Cardiac muscle cell (in vitro differentiated cells and primary cell): ENCODE data around the gene CPNE5. TPM values are rescaled to one million over a fixed set of nuclear protein-coding genes. Genes with fewer than 3 reads are reported as not detected.
A peak's percentile ranks its signal among the peaks of the same experiment; 100 is the strongest.

Source experiments
- DNase-seq, 2 donors: peaks; one replicate each; pipeline versions ENCODE4 v3.0.0 to v3.0.0-alpha.2; 2010 to 2017; ENCODE audit warnings: low read depth in 1 of 2, low spot score in 1 of 2
- H3K27ac ChIP-seq: fragments of 200-600 bp; sonication (generic); 2 replicates; pipeline ENCODE4 v1.5.1; 2016
- H3K27me3 ChIP-seq: fragments of 200-600 bp; sonication (generic); 2 replicates; pipeline ENCODE4 v1.6.0; 2016; ENCODE audit warnings: control low read depth
- H3K36me3 ChIP-seq: fragments of 200-600 bp; sonication (generic); 2 replicates; pipeline ENCODE4 v1.5.1; 2016; ENCODE audit warnings: control low read depth
- H3K4me1 ChIP-seq: fragments of 200-600 bp; sonication (generic); 2 replicates; pipeline ENCODE4 v1.8.1; 2017; ENCODE audit warnings: low read depth, mild to moderate bottlenecking, mixed run types
- H3K4me3 ChIP-seq: fragments of 200-600 bp; sonication (generic); 2 replicates; pipeline ENCODE4 v1.5.1; 2016; ENCODE audit warnings: mild to moderate bottlenecking
- H3K9me3 ChIP-seq: fragments of 200-600 bp; sonication (generic); 2 replicates; pipeline ENCODE4 v1.5.1; 2017; ENCODE audit warnings: low read depth, mild to moderate bottlenecking, control low read depth
- polyA plus RNA-seq: library from polyadenylated mRNA; unstranded; fragments of >200 nt; fragmentation: Nextera tagmentation; extraction: Ambion mirVana; gene quantifications from 2 replicates; pipeline ENCODE4 v1.2.1, GENCODE V29; 2016
- total RNA-seq: library from RNA; depleted of rRNA; stranded (reverse); fragments of >200 nt; gene quantifications from 2 replicates; pipeline ENCODE4 v1.2.3, GENCODE V29; 2016
- TF ChIP-seq, protein P1 (sequence below): IDR thresholded peaks from 2 replicates; pipeline ENCODE4 v1.5.1; 2012; ENCODE audit warnings: low read depth, mild to moderate bottlenecking, low read length

Gene CPNE5
- total and polyA plus RNA-seq, 2 experiments from 2014 or later: 51.6 to 52.1 TPM

DNA sequence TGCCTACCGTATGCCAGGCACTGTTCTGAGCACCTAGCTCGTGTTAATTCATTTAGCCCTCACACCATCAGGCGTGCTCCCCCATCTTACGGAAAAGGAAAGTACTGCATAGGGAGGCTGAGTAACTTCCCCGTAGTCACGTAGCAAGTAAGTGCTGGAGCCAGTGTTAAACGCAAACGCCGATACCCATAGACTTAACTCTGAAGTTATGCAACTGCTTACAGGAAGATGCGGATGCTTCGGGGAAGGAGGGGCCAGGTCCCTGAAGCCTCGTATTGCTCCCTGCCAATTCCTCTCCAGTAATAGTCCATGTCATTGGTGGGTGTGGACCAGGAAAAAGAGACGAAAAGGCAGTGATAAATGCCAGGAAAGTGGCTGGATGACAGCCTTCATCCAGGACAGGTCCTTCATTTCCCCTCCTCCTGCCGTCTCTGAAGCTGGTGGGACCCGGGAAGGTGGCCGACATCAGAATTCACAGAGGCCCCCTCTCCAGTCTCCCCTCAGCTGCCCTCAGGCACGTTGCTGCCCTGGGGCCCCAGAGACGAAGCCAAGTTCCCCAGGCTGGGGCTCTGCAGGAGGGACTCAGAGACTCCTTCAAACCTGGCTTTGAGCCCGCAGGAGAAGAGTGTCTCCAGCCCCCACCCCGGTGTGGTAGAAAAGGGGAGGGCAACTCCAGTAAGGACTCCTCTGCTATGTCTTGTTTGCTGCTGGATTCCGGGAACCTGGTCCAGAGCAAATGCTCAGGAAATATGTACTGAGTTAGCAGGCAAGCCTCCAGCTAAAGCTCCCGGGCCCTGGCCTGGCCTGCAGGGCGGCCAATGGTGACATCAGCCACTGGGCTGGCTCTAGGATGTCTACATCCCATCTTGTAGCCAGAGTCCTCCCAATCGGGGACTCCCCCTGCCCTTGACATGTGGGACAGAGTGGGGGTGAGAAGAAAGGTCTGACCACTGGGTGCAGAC lies 103.9 kb downstream of the CPNE5 start:
- H3K9me3 ChIP-seq: no peaks in the 10 kb centered on the region
- H3K27ac ChIP-seq: no peak overlapping the region
- DNase-seq: peak; percentile 26 to 94
- no peaks in the 10 kb centered on the region for H3K4me1 ChIP-seq
- no peaks in the 10 kb centered on the region for H3K36me3 ChIP-seq
- no peak overlapping the region for H3K4me3 ChIP-seq
- TF ChIP-seq, protein P1, sequence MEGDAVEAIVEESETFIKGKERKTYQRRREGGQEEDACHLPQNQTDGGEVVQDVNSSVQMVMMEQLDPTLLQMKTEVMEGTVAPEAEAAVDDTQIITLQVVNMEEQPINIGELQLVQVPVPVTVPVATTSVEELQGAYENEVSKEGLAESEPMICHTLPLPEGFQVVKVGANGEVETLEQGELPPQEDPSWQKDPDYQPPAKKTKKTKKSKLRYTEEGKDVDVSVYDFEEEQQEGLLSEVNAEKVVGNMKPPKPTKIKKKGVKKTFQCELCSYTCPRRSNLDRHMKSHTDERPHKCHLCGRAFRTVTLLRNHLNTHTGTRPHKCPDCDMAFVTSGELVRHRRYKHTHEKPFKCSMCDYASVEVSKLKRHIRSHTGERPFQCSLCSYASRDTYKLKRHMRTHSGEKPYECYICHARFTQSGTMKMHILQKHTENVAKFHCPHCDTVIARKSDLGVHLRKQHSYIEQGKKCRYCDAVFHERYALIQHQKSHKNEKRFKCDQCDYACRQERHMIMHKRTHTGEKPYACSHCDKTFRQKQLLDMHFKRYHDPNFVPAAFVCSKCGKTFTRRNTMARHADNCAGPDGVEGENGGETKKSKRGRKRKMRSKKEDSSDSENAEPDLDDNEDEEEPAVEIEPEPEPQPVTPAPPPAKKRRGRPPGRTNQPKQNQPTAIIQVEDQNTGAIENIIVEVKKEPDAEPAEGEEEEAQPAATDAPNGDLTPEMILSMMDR: peak; percentile 21
- H3K27me3 ChIP-seq: no peaks in the 10 kb centered on the region

DNA sequence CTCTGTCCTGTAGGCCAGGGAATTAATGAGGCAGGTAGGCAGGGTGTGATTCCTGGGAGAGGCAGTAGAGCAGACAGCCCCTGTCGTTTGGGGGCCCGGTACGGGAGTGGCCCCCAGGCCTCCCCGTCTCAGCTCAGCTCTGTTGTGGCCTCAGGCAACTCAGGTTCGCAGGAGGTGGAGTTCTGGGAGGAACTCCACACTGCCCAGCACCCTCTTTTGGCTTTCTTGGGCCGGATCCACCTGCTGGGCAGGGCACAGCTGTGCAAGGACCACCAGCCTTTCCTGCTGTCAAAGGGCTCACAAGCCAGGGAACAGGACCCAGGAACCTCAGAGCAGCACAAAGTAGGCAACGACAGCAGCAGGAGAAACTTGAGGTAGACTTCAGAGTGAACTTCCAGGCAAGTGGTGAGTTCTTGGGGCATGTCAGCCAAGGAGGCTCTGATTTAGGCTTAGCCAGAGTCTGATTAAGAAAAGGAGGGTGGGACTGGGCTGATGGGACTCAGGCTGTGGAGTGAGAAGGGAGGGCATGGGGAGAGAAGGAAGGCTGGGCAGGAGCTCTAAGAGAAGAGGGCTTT lies 104.7 kb downstream of the CPNE5 start:
- no peak overlapping the region for H3K27ac ChIP-seq
- no peak overlapping the region for H3K4me3 ChIP-seq
- H3K27me3 ChIP-seq: no peaks in the 10 kb centered on the region
- H3K4me1 ChIP-seq: no peaks in the 10 kb centered on the region
- H3K9me3 ChIP-seq: no peaks in the 10 kb centered on the region
- no peaks in the 10 kb centered on the region for H3K36me3 ChIP-seq
- no peak for DNase-seq
- TF ChIP-seq, protein P1: no peak

DNA sequence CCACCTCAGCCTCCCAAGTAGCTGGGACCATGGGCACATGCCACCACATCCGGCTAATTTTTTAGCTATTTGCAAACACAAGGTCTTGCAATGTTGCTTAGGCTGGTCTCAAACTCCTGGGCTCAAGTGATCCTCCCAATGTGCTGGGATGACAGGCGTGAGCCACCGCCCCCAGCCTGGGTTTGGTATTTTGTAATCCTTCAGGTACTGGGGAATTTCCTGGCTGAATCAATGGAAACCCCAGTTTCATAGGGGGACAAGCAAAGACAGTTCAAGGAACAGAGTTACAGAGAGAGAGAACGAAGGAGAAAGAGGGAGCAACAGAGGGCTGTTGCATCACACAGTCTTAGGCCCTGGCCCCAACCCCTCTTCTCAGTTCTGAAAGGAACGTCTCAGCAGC lies 105.9 kb downstream of the CPNE5 start:
- H3K36me3 ChIP-seq: no peaks in the 10 kb centered on the region
- H3K9me3 ChIP-seq: no peaks in the 10 kb centered on the region
- TF ChIP-seq, protein P1: no peak
- no peaks in the 10 kb centered on the region for H3K4me1 ChIP-seq
- DNase-seq: no peak
- H3K4me3 ChIP-seq: no peak overlapping the region
- no peak overlapping the region for H3K27ac ChIP-seq
- no peaks in the 10 kb centered on the region for H3K27me3 ChIP-seq

DNA sequence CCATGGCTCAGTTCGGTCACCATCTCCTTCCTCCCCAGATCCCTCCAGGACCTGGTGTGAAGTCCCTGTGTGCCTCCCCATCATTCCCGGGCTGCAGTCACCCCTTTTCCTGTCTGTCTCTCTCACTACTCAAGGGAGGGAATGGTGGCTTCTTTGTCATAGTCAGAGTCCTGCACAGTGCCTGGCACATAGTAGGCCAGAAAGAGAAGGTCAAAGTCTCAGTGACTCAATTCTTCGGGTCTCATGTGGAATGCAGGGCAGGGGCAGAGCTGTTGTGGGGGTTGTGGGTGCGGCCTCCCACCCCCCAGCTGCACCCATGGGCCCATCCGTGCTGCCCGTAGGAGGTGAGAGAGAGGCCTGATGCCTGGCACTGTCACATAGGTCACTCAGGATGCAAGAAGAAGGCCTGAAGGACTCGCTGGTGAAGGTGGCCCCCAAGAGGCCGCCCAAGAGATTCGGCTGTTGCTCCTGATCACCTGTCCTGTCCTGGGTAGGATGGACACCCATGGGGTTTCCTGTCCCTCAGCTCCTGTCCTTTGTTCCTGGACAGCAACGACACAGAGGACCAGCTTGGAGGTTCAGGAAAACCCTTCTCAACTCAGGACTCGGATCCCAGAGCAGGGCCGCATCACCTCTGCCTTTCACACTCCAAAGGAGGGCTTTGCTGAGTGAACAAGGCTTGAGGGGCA lies 107.5 kb downstream of the CPNE5 start:
- H3K27me3 ChIP-seq: no peaks in the 10 kb centered on the region
- TF ChIP-seq, protein P1: no peak

DNA sequence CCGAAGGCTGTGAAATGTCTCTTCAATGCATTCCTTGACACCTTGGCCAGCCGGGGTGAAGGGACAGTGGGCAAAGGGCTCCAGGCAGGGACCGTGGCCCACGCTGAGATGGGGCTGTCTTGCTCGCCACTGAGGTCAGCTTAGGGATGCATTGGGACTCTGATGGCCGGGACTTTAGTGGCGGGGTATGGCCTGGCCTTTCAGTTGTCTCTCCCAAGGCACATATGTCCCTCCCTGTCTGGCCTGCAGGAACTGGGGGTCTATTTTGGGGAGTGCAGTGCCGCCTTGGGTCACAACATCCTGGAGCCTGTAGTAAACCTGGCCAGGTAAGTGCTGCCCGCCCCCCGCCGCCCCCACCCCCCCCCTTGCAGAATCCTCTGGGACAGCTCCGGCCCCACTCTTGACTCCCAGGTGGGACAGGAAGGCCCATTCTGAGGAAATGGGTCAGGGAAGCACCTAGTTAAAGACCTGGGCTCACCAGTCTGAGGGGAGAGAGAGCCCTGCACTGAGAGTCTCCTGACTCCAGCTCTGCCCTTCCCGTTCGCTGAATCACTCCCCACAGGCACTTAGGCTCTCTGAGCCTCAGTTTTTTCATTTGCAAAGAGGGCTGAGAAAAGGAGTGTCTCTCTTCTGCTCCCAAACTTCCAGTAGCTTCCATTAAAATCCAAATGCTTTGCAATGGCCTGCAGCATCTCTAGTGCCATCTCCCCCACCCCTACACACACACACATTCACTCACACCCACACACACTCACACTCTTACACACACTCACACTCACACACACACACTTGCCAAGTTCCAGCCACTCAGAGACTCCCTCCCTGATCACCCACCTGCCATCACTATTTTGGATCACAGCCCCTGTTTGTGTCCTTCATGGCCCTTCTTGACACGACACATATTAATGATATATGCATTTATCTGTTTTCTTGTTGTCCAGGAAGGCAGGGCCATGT lies 108.5 kb downstream of the CPNE5 start:
- DNase-seq: no peak
- TF ChIP-seq, protein P1: no peak

More for the DNA sequence above, 107.5 kb downstream of the CPNE5 start:
- no peaks in the 10 kb centered on the region for H3K9me3 ChIP-seq
- no peak overlapping the region for H3K4me3 ChIP-seq
- DNase-seq: no peak
- H3K36me3 ChIP-seq: no peaks in the 10 kb centered on the region
- no peaks in the 10 kb centered on the region for H3K4me1 ChIP-seq
- no peak overlapping the region for H3K27ac ChIP-seq

More for the DNA sequence above, 108.5 kb downstream of the CPNE5 start:
- H3K9me3 ChIP-seq: no peaks in the 10 kb centered on the region
- H3K27ac ChIP-seq: no peak overlapping the region
- H3K4me1 ChIP-seq: no peaks in the 10 kb centered on the region
- H3K27me3 ChIP-seq: no peaks in the 10 kb centered on the region
- no peak overlapping the region for H3K4me3 ChIP-seq
- no peaks in the 10 kb centered on the region for H3K36me3 ChIP-seq
